Testis (tissue), 2 donors: ENCODE measurements around the gene ADPRH.
A peak's percentile ranks its signal among the peaks of the same experiment; 100 is the strongest.

ENCODE experiments used
- CTCF ChIP-seq, 3 experiments: fragments of 450-650 bp in 2 of 3; fragments of 200-600 bp in 1 of 3; sonication (generic) in 1 of 3; IDR thresholded peaks; one replicate each; pipeline ENCODE4 v1.5.1; 2016 to 2019; ENCODE audit warnings: antibody characterized with exemption in 3 of 3, mild to moderate bottlenecking in 2 of 3, moderate library complexity in 1 of 3
- POLR2A ChIP-seq: fragments of 450-650 bp; IDR thresholded peaks from one replicate; pipeline ENCODE4 v1.6.1; 2017; ENCODE audit warnings: antibody characterized with exemption, mild to moderate bottlenecking, moderate library complexity

GRCh38 chr3:119600732-119601131, 21.4 kb downstream of the ADPRH start:
- TF ChIP-seq CTCF (IDR thresholded peaks at IDR 0.05) = peak in 2 of 3 experiments; percentile 30 to 43
- no peak for TF ChIP-seq POLR2A
